NCI-H82 treated with DMSO at 0.1 percent for 48 hours (cell line): ENCODE data around the gene RINT1.
"Not testable (repeated sequence)": the region's sequence is repeated elsewhere in the genome, so short reads cannot be mapped to it uniquely, and the experiment has no call there.

Experiments
- DNase-seq: peaks from one replicate; lab custom pipeline; 2025; ENCODE audit not compliant: unreplicated experiment; lab: John Stamatoyannopoulos, UW

RINT1 gene

DNA sequence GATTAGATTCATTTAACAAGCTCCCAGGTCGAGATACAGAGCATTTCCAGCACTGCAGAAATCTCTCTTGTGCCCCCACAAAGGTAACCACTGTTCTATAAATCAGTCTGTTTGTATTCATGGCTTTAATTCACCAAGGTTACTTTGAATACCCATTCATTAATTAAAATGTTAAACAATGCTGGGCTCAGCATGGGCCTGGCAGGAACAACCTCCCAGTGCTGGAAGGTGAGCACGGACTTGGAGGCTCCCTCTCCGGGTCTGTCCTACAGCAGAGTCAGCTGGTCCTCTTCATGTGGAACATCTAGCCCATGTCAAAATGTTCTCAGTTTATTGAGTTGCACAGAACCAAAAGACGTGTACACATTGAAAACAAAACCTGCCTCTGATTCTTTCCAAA, 64.9 kb downstream of the RINT1 start:
- no peak for DNase-seq

- not testable (repeated sequence) for DNase-seq
Observed at GRCh38 chr7:105599080-105599479, 67.1 kb downstream of the RINT1 start.

- DNase-seq: no peak
Observed at GRCh38 chr7:105599551-105599950, 67.5 kb downstream of the RINT1 start.

GRCh38 chr7:105600720-105601550, 68.9 kb downstream of the RINT1 start:
- DNase-seq: peak; percentile 82

- DNase-seq: no peak
Observed at GRCh38 chr7:105602325-105603305, 70.6 kb downstream of the RINT1 start.

- no peak for DNase-seq
Observed at GRCh38 chr7:105610165-105610930, 78.3 kb downstream of the RINT1 start.

GRCh38 chr7:105611856-105612775, 80.1 kb downstream of the RINT1 start:
- no peak for DNase-seq

GRCh38 chr7:105612806-105613205, 80.8 kb downstream of the RINT1 start:
- DNase-seq: no peak

DNA sequence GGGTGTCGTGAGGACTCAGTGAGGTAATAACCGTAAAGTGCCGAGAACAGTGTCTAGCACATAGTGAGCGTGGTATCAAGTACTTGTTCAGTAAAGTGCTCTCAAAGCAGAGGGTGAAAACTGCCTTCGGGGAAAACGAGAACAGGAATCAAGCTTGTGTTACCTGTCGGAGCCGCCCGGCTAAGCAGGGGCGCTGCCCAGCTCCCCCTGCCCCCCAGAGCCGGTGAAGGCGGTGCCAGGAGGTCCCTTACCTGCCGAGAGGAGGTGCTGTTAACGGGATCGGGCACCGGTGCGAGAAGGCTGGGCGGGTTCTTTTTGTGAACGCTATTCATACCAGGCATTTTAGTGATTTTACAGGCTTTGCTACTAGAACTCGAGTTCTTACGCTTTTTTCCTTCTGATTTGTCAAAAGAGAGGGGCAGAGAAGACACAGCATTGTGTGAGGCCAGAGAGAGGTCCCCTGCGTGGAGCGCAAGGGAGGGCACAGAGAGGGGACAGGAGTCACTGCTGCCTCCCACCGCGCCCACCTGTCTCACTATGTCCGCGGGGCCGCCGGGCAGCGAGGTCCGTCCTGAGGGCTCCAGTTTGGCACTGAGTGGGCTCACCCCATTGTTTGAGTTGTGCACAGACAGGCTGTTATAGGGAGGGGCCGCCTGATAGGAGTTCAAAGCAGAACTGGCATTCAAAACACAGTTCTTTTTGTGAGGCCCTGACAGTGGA, 81.8 kb downstream of the RINT1 start:
- DNase-seq: no peak

DNA sequence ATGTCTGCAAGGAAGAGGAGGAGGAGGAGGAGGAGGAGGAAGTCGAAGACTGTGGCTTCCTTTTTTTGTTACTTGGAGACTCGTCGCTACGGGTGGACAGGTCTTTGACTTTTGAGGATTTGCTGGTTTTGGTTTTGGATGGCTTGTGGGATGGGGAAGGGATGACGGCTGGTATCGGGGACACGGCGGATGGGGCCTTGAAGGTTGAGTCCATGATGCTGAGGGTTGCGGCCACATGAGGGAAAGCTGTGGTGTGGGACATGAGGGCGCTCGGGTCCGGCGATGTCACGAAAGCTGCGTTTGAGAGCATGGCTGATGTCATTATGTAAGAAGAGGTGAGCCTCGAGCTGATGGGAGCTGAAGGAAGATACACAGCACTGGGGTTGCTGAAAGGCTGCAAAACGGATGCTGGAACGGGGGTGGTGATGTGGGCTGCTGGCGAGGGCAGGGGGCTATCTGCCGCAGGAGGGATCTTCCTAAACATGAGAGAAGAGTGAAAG, 82.4 kb downstream of the RINT1 start:
- DNase-seq: no peak
